AG04450 (cell line): ENCODE data around the gene GRB14. TPM values are rescaled to one million over a fixed set of nuclear protein-coding genes. Genes with fewer than 3 reads are reported as not detected.

Source experiments
- CTCF ChIA-PET: fragments of 300-600, 350-600 bp; formaldehyde crosslinking; extraction: SDS; loops from one replicate; lab custom pipeline; 2022; ENCODE audit warnings: antibody characterized with exemption, inconsistent platforms; lab: Charles Lee
- POLR2A ChIA-PET: fragments of 350-600 bp; formaldehyde crosslinking; extraction: SDS; loops from one replicate; lab custom pipeline; 2021; ENCODE audit warnings: antibody characterized with exemption, inconsistent platforms; lab: Yijun Ruan, JAX
- DNase-seq: peaks from one replicate; pipeline ENCODE4 v3.0.0-alpha.2; 2011; ENCODE audit warnings: low read depth, low spot score
- H3K27ac ChIP-seq: one replicate; pipeline ENCODE4 v1.5.1; 2012; ENCODE audit warnings: low read depth, low read length, control low read depth
- H3K27me3 ChIP-seq: one replicate; pipeline ENCODE4 v1.6.0; 2012; ENCODE audit warnings: low read length; ENCODE audit not compliant: control insufficient read depth, insufficient read depth
- H3K4me3 ChIP-seq: 2 replicates; pipeline ENCODE4 v1.5.1; 2011; ENCODE audit warnings: mild to moderate bottlenecking, low read depth, low read length, control low read depth
- H3K9me3 ChIP-seq: 2 replicates; pipeline ENCODE4 v1.5.1; 2012; ENCODE audit warnings: low read length; ENCODE audit not compliant: control insufficient read depth, insufficient read depth
- CTCF ChIP-seq: IDR thresholded peaks from 2 replicates; pipeline ENCODE4 v1.5.1; 2011; ENCODE audit warnings: low read depth, low read length, control low read depth, inconsistent platforms
- polyA plus RNA-seq: library from polyadenylated mRNA; depleted of rRNA; stranded (reverse); fragments of >200 nt; gene quantifications from 2 replicates; pipeline ENCODE4 v1.2.3, GENCODE V29; 2011

The GRB14 gene
- polyA plus RNA-seq, 1 experiment: not detected

DNA sequence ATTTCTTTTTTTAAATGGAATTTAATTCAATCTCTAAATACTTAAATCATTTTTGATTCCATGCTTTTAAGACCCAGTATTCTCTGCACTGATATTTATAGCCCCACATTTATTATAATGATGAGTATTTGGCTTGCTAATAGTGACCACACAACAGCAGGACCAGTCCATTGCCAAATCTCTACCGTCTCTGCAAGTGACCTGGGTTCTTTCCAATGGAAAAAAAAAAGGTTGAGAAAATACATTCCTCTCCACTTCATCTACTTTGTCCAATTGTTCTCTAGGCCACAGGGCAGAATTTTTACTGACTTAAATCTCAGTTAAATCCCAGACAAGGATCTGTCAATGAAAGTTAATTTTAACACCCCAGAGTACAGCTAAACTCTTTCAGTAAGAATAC, 20.5 kb downstream of the GRB14 start:
- no peak for TF ChIP-seq CTCF
- Histone ChIP-seq H3K27me3 (no peaks in the 10 kb centered on the region), H3K9me3 (no peaks in the 10 kb centered on the region), H3K27ac (no peak overlapping the region), H3K4me3 (no peak overlapping the region)
- no peak for DNase-seq
- ChIA-PET POLR2A (no interaction called here), CTCF (interaction anchor here (1.7 kb wide), 1 partner anchor 41 kb away, joined by 6 read pairs; no protein-coding TSS in a partner anchor)

DNA sequence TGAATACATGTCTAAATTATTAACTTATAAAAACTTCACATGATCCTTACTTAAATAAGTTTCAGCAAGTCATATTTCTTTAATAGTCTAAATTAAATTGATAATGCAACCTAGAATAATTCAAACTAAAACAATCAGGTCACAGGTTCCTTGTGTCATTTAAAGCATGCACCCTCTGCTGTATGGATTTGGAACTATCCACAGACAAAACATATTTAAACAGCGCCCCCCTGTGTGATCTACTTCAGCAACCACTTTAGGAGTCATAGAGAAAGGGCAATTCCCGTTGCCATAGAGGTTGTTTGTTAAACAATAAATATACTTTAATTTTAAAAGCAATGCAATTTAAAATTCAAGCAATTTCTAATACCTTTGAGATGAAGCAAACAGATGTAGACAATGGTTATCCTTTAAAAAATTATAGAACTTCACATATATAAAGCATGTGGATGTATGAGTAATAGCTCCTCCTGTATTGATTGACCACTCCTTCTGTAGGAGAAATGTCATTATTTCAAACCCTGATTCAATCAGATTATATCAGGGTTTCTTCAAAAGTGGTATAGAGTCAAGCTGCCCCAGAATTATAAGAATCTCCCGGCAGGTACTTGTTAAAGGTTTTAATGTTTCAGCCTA, 21.2 kb downstream of the GRB14 start:
- Histone ChIP-seq H3K4me3 (no peak overlapping the region), H3K27me3 (no peaks in the 10 kb centered on the region), H3K27ac (no peak overlapping the region), H3K9me3 (no peaks in the 10 kb centered on the region)
- ChIA-PET CTCF (interaction anchor here (1.7 kb wide), 1 partner anchor 40 kb away, joined by 6 read pairs; no protein-coding TSS in a partner anchor), POLR2A (no interaction called here)
- TF ChIP-seq CTCF: peak; percentile 73
- no peak for DNase-seq

- TF ChIP-seq CTCF: no peak
- H3K27ac ChIP-seq: no peak overlapping the region
- H3K27me3 ChIP-seq: no peaks in the 10 kb centered on the region
- no peak for DNase-seq
- POLR2A ChIA-PET: no interaction called here
- H3K9me3 ChIP-seq: no peaks in the 10 kb centered on the region
- no peak overlapping the region for H3K4me3 ChIP-seq
- CTCF ChIA-PET: interaction anchor here (0.6 kb wide), 1 partner anchor 165 kb away, joined by 3 read pairs; no protein-coding TSS in a partner anchor
Observed at GRCh38 chr2:164597983-164598382, 23.3 kb downstream of the GRB14 start.

GRCh38 chr2:164595031-164595430, 26.3 kb downstream of the GRB14 start:
- no peak overlapping the region for H3K4me3 ChIP-seq
- no peak for TF ChIP-seq CTCF

DNA sequence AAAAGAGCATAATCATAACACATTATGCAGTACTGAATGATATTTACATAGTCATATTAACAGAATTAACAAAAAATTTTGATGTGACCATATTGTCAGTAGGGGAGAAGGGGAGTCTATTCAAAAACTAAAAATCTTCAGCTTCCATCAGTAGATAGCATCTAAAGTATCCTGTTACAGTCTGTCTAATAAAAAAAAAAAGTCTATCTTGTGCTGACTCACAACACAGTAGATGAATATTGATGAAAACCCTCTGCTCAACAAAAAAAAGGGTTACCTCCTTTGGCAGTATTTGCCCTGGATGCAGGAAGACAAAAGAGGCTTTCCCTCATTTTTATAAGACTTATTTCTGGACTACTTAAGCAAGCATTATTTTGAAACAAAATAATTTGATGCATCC, 27.3 kb downstream of the GRB14 start:
- Histone ChIP-seq H3K9me3 (no peaks in the 10 kb centered on the region), H3K4me3 (no peak overlapping the region), H3K27me3 (no peaks in the 10 kb centered on the region), H3K27ac (no peak overlapping the region)
- CTCF ChIA-PET: no interaction called here
- POLR2A ChIA-PET: no interaction called here
- DNase-seq: no peak
- TF ChIP-seq CTCF: no peak

More at GRCh38 chr2:164595031-164595430, 26.3 kb downstream of the GRB14 start:
- ChIA-PET CTCF (interaction anchor here (0.6 to 2.8 kb wide), 2 partner anchors 34 to 35 kb away, joined by 3 to 9 read pairs; no protein-coding TSS in a partner anchor), POLR2A (no interaction called here)
- no peaks in the 10 kb centered on the region for H3K9me3 ChIP-seq
- no peaks in the 10 kb centered on the region for H3K27me3 ChIP-seq
- H3K27ac ChIP-seq: no peak overlapping the region
- no peak for DNase-seq
